SK-N-SH (cell line): ENCODE results near the gene ZBTB5. TPM values are rescaled to one million over a fixed set of nuclear protein-coding genes. Genes with fewer than 3 reads are reported as not detected.

Source experiments
- CTCF ChIA-PET: fragments of 300-600, 350-600 bp; formaldehyde crosslinking; extraction: SDS; loops from one replicate; lab custom pipeline; 2021; lab: Yijun Ruan, JAX
- POLR2A ChIA-PET: fragments of 350-600 bp; sonication (Branson Sonifier 250); formaldehyde crosslinking; extraction: SDS; loops from one replicate; lab custom pipeline; 2020; ENCODE audit warnings: antibody characterized with exemption, inconsistent platforms; lab: Yijun Ruan, JAX
- DNase-seq: peaks from one replicate; pipeline ENCODE4 v3.0.0; 2012
- H2AFZ ChIP-seq: fragments of 200-600 bp; sonication (generic); 2 replicates; pipeline ENCODE4 v1.8.1; 2016; ENCODE audit warnings: antibody characterized with exemption, mild to moderate bottlenecking, low read depth
- H3F3A ChIP-seq: fragments of 200-600 bp; sonication (generic); replicated peaks from 2 replicates; pipeline ENCODE3; 2016; ENCODE audit warnings: antibody characterized with exemption, mild to moderate bottlenecking; ENCODE audit not compliant: insufficient read depth
- H3K27ac ChIP-seq, 2 experiments: fragments of 200-500 bp in 1 of 2; fragments of 200-600 bp in 1 of 2; sonication (Bioruptor generic) in 1 of 2; sonication (generic), shearing (Covaris generic) in 1 of 2; 2 replicates each; pipeline versions ENCODE4 v1.5.1 to v1.6.1; 2014 to 2016; ENCODE audit warnings: low read depth in 2 of 2, inconsistent platforms in 1 of 2, low read length in 1 of 2, mild to moderate bottlenecking in 1 of 2, mixed read lengths in 1 of 2
- H3K27me3 ChIP-seq: fragments of 200-600 bp; sonication (generic), shearing (Covaris generic); 2 replicates; pipeline ENCODE4 v1.6.1; 2016; ENCODE audit warnings: mixed run types; ENCODE audit not compliant: insufficient read depth
- H3K36me3 ChIP-seq, 2 experiments: fragments of 200-500 bp in 1 of 2; fragments of 200-600 bp in 1 of 2; sonication (Bioruptor generic) in 1 of 2; sonication (generic) in 1 of 2; replicated peaks in 1 of 2; 2 replicates each; pipeline versions ENCODE3 to v1.5.1; 2014 to 2016; ENCODE audit warnings: low read length in 1 of 2, mild to moderate bottlenecking in 1 of 2; ENCODE audit not compliant: insufficient read depth in 2 of 2, control insufficient read depth in 1 of 2
- H3K4me1 ChIP-seq, 2 experiments: fragments of 200-500 bp in 1 of 2; fragments of 200-600 bp in 1 of 2; sonication (Bioruptor generic) in 1 of 2; sonication (generic), shearing (Covaris generic) in 1 of 2; 2 replicates each; pipeline versions ENCODE4 v1.5.1 to v1.6.1; 2014 to 2016; ENCODE audit warnings: low read depth in 1 of 2, low read length in 1 of 2, mixed run types in 1 of 2; ENCODE audit not compliant: insufficient read depth in 2 of 2, control insufficient read depth in 1 of 2
- H3K4me2 ChIP-seq: fragments of 200-600 bp; sonication (generic), shearing (Covaris generic); 2 replicates; pipeline ENCODE4 v1.6.1; 2017; ENCODE audit warnings: mixed run types
- H3K4me3 ChIP-seq, 2 experiments: fragments of 200-500 bp in 1 of 2; fragments of 200-600 bp in 1 of 2; sonication (Bioruptor generic) in 1 of 2; sonication (generic), shearing (Covaris generic) in 1 of 2; 2 replicates each; pipeline versions ENCODE4 v1.5.1 to v1.8.1; 2014 to 2016; ENCODE audit warnings: low read depth in 2 of 2, inconsistent platforms in 1 of 2, low read length in 1 of 2, mild to moderate bottlenecking in 1 of 2, mixed read lengths in 1 of 2, moderate library complexity in 1 of 2
- H3K79me2 ChIP-seq: fragments of 200-600 bp; sonication (generic); 2 replicates; pipeline ENCODE4 v1.8.1; 2017; ENCODE audit warnings: mild to moderate bottlenecking; ENCODE audit not compliant: insufficient read depth
- H3K9ac ChIP-seq: fragments of 200-600 bp; sonication (generic); 2 replicates; pipeline ENCODE4 v1.6.1; 2017; ENCODE audit warnings: mixed run types
- H3K9me2 ChIP-seq: fragments of 200-600 bp; sonication (generic); 2 replicates; pipeline ENCODE4 v1.6.1; 2017; ENCODE audit warnings: mixed run types
- H3K9me3 ChIP-seq: fragments of 200-600 bp; sonication (generic); 2 replicates; pipeline ENCODE4 v1.6.1; 2017; ENCODE audit warnings: mixed run types, mild to moderate bottlenecking, moderate library complexity
- H4K20me1 ChIP-seq: fragments of 200-600 bp; sonication (generic); 2 replicates; pipeline ENCODE4 v1.6.1; 2017; ENCODE audit warnings: mild to moderate bottlenecking, mixed run types; ENCODE audit not compliant: insufficient read depth
- CHD2 ChIP-seq: fragments of 150-350 bp; IDR thresholded peaks from 2 replicates; pipeline ENCODE4 v1.6.1; 2018; ENCODE audit warnings: low read length; ENCODE audit not compliant: partially characterized antibody
- EZH2phosphoT487 ChIP-seq: fragments of 200-600 bp; sonication (generic); IDR thresholded peaks from 2 replicates; pipeline ENCODE4 v1.6.1; 2017; ENCODE audit warnings: low read depth, mixed run types, mild to moderate bottlenecking, antibody characterized with exemption, moderate library complexity, borderline replicate concordance
- FOXJ3 ChIP-seq: sonication (generic); formaldehyde crosslinking; IDR thresholded peaks from 2 replicates; pipeline ENCODE4 v1.5.1; 2020; ENCODE audit warnings: mild to moderate bottlenecking, missing genetic modification reagents
- FOXM1 ChIP-seq: IDR thresholded peaks from 2 replicates; pipeline ENCODE4 v1.4.0; 2012; ENCODE audit warnings: low read depth, mild to moderate bottlenecking
- GABPA ChIP-seq: IDR thresholded peaks from 2 replicates; pipeline ENCODE4 v1.4.0; 2012; ENCODE audit warnings: low read depth, mild to moderate bottlenecking
- GATA2 ChIP-seq: sonication (generic); formaldehyde crosslinking; IDR thresholded peaks from 2 replicates; pipeline ENCODE4 v1.5.0; 2020; ENCODE audit warnings: mild to moderate bottlenecking, missing genetic modification reagents
- IRF3 ChIP-seq: fragments of 150-350 bp; IDR thresholded peaks from 2 replicates; pipeline ENCODE4 v1.6.1; 2016; ENCODE audit warnings: mild to moderate bottlenecking, low read depth, low read length
- JUND ChIP-seq: IDR thresholded peaks from 2 replicates; pipeline ENCODE4 v1.4.0; 2012
- MAX ChIP-seq: IDR thresholded peaks from 2 replicates; pipeline ENCODE4 v1.4.0; 2012; ENCODE audit warnings: low read depth
- NRF1 ChIP-seq: IDR thresholded peaks from 2 replicates; pipeline ENCODE4 v1.6.1; 2012; ENCODE audit warnings: low read depth, mild to moderate bottlenecking, low read length
- POLR2AphosphoS5 ChIP-seq: IDR thresholded peaks from 2 replicates; pipeline ENCODE4 v1.6.1; 2012; ENCODE audit warnings: low read depth, low read length
- RAD21 ChIP-seq: IDR thresholded peaks from 2 replicates; pipeline ENCODE4 v1.6.1; 2012; ENCODE audit warnings: mild to moderate bottlenecking, low read length
- RCOR1 ChIP-seq: fragments of 150-350 bp; IDR thresholded peaks from 2 replicates; pipeline ENCODE4 v1.6.1; 2017; ENCODE audit warnings: antibody characterized with exemption, low read length
- REST ChIP-seq: IDR thresholded peaks from 2 replicates; pipeline ENCODE4 v1.6.1; 2012; ENCODE audit warnings: mild to moderate bottlenecking, low read depth, low read length, moderate library complexity
- RXRA ChIP-seq: IDR thresholded peaks from 2 replicates; pipeline ENCODE4 v1.4.0; 2012; ENCODE audit warnings: low read depth, mild to moderate bottlenecking, borderline replicate concordance
- SIN3A ChIP-seq: IDR thresholded peaks from 2 replicates; pipeline ENCODE4 v1.6.1; 2012; ENCODE audit warnings: low read depth, mild to moderate bottlenecking, low read length, moderate library complexity, borderline replicate concordance
- SMC3 ChIP-seq: IDR thresholded peaks from 2 replicates; pipeline ENCODE4 v1.6.1; 2012; ENCODE audit warnings: low read depth, low read length, improper control_type of control experiment
- TEAD4 ChIP-seq: IDR thresholded peaks from 2 replicates; pipeline ENCODE4 v1.4.0; 2012; ENCODE audit warnings: mild to moderate bottlenecking, borderline replicate concordance; ENCODE audit not compliant: insufficient read depth
- USF1 ChIP-seq: IDR thresholded peaks from 2 replicates; pipeline ENCODE4 v1.4.0; 2012; ENCODE audit warnings: low read depth, borderline replicate concordance
- USF2 ChIP-seq: fragments of 150-350 bp; IDR thresholded peaks from 2 replicates; pipeline ENCODE4 v1.6.1; 2017; ENCODE audit warnings: antibody characterized with exemption, low read length, low read depth, borderline replicate concordance
- YY1 ChIP-seq: IDR thresholded peaks from 2 replicates; pipeline ENCODE4 v1.4.0; 2012; ENCODE audit warnings: low read depth, mild to moderate bottlenecking
- WGBS: methylation state at CpG from one replicate; pipeline ENCODE4 v1.1.6; 2017; ENCODE audit warnings: low lambda C conversion rate; 5-methylcytosine and 5-hydroxymethylcytosine counted together
- polyA plus RNA-seq, 3 experiments: library from polyadenylated mRNA; depleted of rRNA; stranded (reverse); fragments of >200 nt; gene quantifications; 2 replicates each; pipeline ENCODE4 v1.2.3, GENCODE V29; 2012

ZBTB5 gene
- polyA plus RNA-seq, 1 of the 3 experiments (the other 2 are of a cell fraction), result 6.3 TPM

- Histone ChIP-seq H3K79me2 (peaks cover 6% of the 10 kb centered on the region), H3K36me3 (no peaks in the 10 kb centered on the region), H3K27me3 (no peaks in the 10 kb centered on the region), H3K4me1 (peaks cover 5 to 9% of the 10 kb centered on the region in 2 experiments; a peak in 2 of 4 replicates), H3K27ac (no peak overlapping the region), H2AFZ (no peak overlapping the region), H3K9ac (no peak overlapping the region), H3K9me2 (no peaks in the 10 kb centered on the region)
- POLR2A ChIA-PET, result interaction anchor here (0.7 kb wide), 1 partner anchor 48 kb away, joined by 3 read pairs; no protein-coding TSS in a partner anchor
- TF ChIP-seq CHD2, result no peak
- TF ChIP-seq, all 33 proteins: peak for 0
- Histone ChIP-seq H3F3A (peaks cover 13% of the 10 kb centered on the region), H4K20me1 (no peaks in the 10 kb centered on the region), H3K9me3 (no peaks in the 10 kb centered on the region), H3K4me3 (no peak overlapping the region), H3K4me2 (no peak overlapping the region)
- whole genome bisulfite sequencing, result 72% methylated on average over 4 of the region's 9 CpGs
- CTCF ChIA-PET, result no interaction called here
- no peak for DNase-seq
These were observed 47.2 kb downstream of the ZBTB5 start for GRCh38 chr9:37417857-37418618.

- Histone ChIP-seq H3K27ac (no peak overlapping the region), H3K4me2 (no peak overlapping the region)
- CTCF ChIA-PET, result no interaction called here
These were observed 47.9 kb downstream of the ZBTB5 start for GRCh38 chr9:37417252-37417803.

More at GRCh38 chr9:37417252-37417803, 47.9 kb downstream of the ZBTB5 start:
- no peak overlapping the region for H3K9ac ChIP-seq
- no peak overlapping the region for H3K4me3 ChIP-seq
- no peak for DNase-seq
- H3K9me3 ChIP-seq, result no peaks in the 10 kb centered on the region
- no peaks in the 10 kb centered on the region for H4K20me1 ChIP-seq
- H2AFZ ChIP-seq, result no peak overlapping the region
- TF ChIP-seq MAX, result no peak
- no peak for TF ChIP-seq TEAD4
- TF ChIP-seq RXRA, result no peak
- no peak for TF ChIP-seq RAD21
- no peak for TF ChIP-seq GATA2 (CRISPR knock-in tag)
- no peak for TF ChIP-seq NRF1
- no peak for TF ChIP-seq USF1
- TF ChIP-seq USF2, result no peak
- no peak for TF ChIP-seq REST
- no peak for TF ChIP-seq EZH2phosphoT487
- no peak for TF ChIP-seq FOXM1
- no peak for TF ChIP-seq SIN3A
- no peak for TF ChIP-seq SMC3
- no peak for TF ChIP-seq POLR2AphosphoS5
- TF ChIP-seq GABPA, result no peak
- no peak for TF ChIP-seq RCOR1
- no peak for TF ChIP-seq JUND
- no peak for TF ChIP-seq YY1
- no peak for TF ChIP-seq IRF3
- no peak for TF ChIP-seq FOXJ3 (CRISPR knock-in tag)
- H3K27me3 ChIP-seq, result no peaks in the 10 kb centered on the region
- H3K4me1 ChIP-seq, result peaks cover 5 to 9% of the 10 kb centered on the region in 2 experiments; a peak in 2 of 4 replicates
- peaks cover 13% of the 10 kb centered on the region for H3F3A ChIP-seq
- no peaks in the 10 kb centered on the region for H3K9me2 ChIP-seq
- no peaks in the 10 kb centered on the region for H3K79me2 ChIP-seq
- POLR2A ChIA-PET, result no interaction called here
- no peaks in the 10 kb centered on the region for H3K36me3 ChIP-seq
- WGBS, result 98% methylated on average over 5 of the region's 9 CpGs
